ENCODE data around the gene TCP11L2. TPM values are rescaled to one million over a fixed set of nuclear protein-coding genes. Genes with fewer than 3 reads are reported as not detected.

TCP11L2 gene
- total and polyA plus RNA-seq, 2 of the 4 experiments (the other 2 are of a cell fraction), result 7.3 to 32.8 TPM

DNA sequence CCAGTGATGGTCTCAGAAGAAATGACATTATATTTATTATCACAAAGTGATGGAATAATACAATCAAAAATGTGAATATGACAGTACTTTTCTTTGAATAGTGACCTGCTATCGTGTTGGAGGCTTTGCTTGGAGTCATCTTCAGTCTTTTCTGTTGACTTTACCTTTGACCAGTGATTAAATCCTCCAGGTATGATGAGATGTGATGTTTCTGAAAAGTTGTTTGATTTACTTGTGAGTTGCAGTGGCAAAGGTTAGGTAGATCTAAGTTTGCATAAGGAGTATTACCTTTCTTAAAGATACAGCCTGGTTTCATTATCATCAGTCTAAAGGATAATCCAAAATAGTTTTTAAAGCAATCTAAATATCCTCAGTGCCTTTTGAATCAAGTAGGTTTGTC lies 4.6 kb downstream of the TCP11L2 start:
- Histone ChIP-seq H2AK9ac (replicated peaks; ENCODE audit: low read depth, low read length, poor library complexity) (no peak overlapping the region), H3K9me3 (ENCODE audit: control insufficient read depth, insufficient read depth, low read length) (no peaks in the 10 kb centered on the region), H2AFZ (replicated peaks; ENCODE audit: low read length, poor library complexity) (no peak overlapping the region), H2AK5ac (ENCODE audit: low read depth, low read length) (0 out of 2 replicates have a peak overlapping the region, but pooled peaks have one; percentile 4), H4K20me1 (ENCODE audit: insufficient read depth, low read length) (no peaks in the 10 kb centered on the region), H3K14ac (replicated peaks; ENCODE audit: low read depth, low read length) (no peak overlapping the region), H3K4ac (ENCODE audit: low read depth, low read length) (no peak overlapping the region), H2BK15ac (ENCODE audit: low read depth, low read length) (no peak overlapping the region), H3K23ac (ENCODE audit: low read depth, low read length) (no peak overlapping the region), H2BK20ac (ENCODE audit: low read depth, low read length) (no peak overlapping the region), H3K56ac (ENCODE audit: extremely low read depth, insufficient read depth, low read length) (no peak overlapping the region), H4K91ac (ENCODE audit: insufficient read depth, low read depth, low read length) (no peak overlapping the region), H3K27me3 (ENCODE audit: control insufficient read depth, insufficient read depth, low read length) (no peaks in the 10 kb centered on the region), H3K9me1 (ENCODE audit: insufficient read depth, low read length) (peaks cover 21% of the 10 kb centered on the region), H4K8ac (ENCODE audit: low read depth in 2 of 2, low read length in 2 of 2) (no peak overlapping the region), H2BK120ac (ENCODE audit: low read depth, low read length) (no peak overlapping the region), H3K36me3 (ENCODE audit: control insufficient read depth, insufficient read depth, low read length) (no peaks in the 10 kb centered on the region), H3K4me2 (ENCODE audit: low read depth, low read length) (no peak overlapping the region), H3K9ac (ENCODE audit: low read depth, low read length) (no peak overlapping the region), H4K5ac (ENCODE audit: low read depth, low read length) (no peak overlapping the region), H3K79me1 (ENCODE audit: low read depth in 1 of 2, low read length in 2 of 2) (peaks cover 8 to 35% of the 10 kb centered on the region in 2 experiments; a peak in 3 of 4 replicates), H3K4me3 (ENCODE audit: insufficient read depth, low read depth, low read length) (no peak overlapping the region), H2BK5ac (ENCODE audit: low read depth, low read length, poor library complexity, severe bottlenecking) (no peak overlapping the region), H3K4me1 (ENCODE audit: control insufficient read depth, insufficient read depth, low read length) (peaks cover 15% of the 10 kb centered on the region), H3K27ac (ENCODE audit: insufficient read depth, low read length) (no peak overlapping the region), H3K18ac (ENCODE audit: low read depth, low read length) (no peak overlapping the region)
- TF ChIP-seq RFX5 (IDR thresholded peaks at IDR 0.05; ENCODE audit: low read depth, low read length) (no peak), FOS (IDR thresholded peaks at IDR 0.05; ENCODE audit: low read depth, low read length) (no peak), ELK1 (IDR thresholded peaks at IDR 0.05; ENCODE audit: borderline replicate concordance, low read depth, low read length) (no peak), CHD1 (IDR thresholded peaks at IDR 0.05; ENCODE audit: low read depth, low read length) (no peak), POLR2A (IDR thresholded peaks at IDR 0.05; ENCODE audit: low read depth, low read length) (no peak), MAZ (IDR thresholded peaks at IDR 0.05; ENCODE audit: borderline replicate concordance, low read depth, low read length) (no peak), BHLHE40 (IDR thresholded peaks at IDR 0.05; ENCODE audit: low read depth, low read length) (no peak), MAFK (IDR thresholded peaks at IDR 0.05; ENCODE audit: low read depth, low read length) (no peak), CEBPB (IDR thresholded peaks at IDR 0.05; ENCODE audit: low read depth, low read length) (no peak)
- TF ChIP-seq, protein P1, sequence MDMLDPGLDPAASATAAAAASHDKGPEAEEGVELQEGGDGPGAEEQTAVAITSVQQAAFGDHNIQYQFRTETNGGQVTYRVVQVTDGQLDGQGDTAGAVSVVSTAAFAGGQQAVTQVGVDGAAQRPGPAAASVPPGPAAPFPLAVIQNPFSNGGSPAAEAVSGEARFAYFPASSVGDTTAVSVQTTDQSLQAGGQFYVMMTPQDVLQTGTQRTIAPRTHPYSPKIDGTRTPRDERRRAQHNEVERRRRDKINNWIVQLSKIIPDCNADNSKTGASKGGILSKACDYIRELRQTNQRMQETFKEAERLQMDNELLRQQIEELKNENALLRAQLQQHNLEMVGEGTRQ (IDR thresholded peaks at IDR 0.05; ENCODE audit: low read depth, low read length), result no peak
- TF ChIP-seq, protein P2, sequence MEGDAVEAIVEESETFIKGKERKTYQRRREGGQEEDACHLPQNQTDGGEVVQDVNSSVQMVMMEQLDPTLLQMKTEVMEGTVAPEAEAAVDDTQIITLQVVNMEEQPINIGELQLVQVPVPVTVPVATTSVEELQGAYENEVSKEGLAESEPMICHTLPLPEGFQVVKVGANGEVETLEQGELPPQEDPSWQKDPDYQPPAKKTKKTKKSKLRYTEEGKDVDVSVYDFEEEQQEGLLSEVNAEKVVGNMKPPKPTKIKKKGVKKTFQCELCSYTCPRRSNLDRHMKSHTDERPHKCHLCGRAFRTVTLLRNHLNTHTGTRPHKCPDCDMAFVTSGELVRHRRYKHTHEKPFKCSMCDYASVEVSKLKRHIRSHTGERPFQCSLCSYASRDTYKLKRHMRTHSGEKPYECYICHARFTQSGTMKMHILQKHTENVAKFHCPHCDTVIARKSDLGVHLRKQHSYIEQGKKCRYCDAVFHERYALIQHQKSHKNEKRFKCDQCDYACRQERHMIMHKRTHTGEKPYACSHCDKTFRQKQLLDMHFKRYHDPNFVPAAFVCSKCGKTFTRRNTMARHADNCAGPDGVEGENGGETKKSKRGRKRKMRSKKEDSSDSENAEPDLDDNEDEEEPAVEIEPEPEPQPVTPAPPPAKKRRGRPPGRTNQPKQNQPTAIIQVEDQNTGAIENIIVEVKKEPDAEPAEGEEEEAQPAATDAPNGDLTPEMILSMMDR (conservative IDR thresholded peaks at IDR 0.05; ENCODE audit: low read depth, low read length), result no peak
- intact Hi-C loops (cut with micrococcal nuclease) (no loop called here), dilution Hi-C loops (cut with HindIII; ENCODE audit: low sequenced_read_pairs, unreplicated experiment) (no loop called here), in situ Hi-C loops (cut with MboI; ENCODE audit: low sequenced_read_pairs) (no loop called here)
- DNase-seq, result no peak
- ATAC-seq (ENCODE audit: low read depth), result no peak
- no TSS peak for BruUV-seq (replicated peaks)
- WGBS, 2 experiments (ENCODE audit: extremely low coverage in 2 of 2, insufficient read length in 1 of 2), result no CpG with 5 or more reads among the region's 1 CpG
- POLR2A ChIA-PET (ENCODE audit: unreplicated experiment), result no interaction called here
- CTCF ChIA-PET, result no interaction called here

All from IMR-90 (cell line).